ENCODE results near the gene SLC12A2.

DNA sequence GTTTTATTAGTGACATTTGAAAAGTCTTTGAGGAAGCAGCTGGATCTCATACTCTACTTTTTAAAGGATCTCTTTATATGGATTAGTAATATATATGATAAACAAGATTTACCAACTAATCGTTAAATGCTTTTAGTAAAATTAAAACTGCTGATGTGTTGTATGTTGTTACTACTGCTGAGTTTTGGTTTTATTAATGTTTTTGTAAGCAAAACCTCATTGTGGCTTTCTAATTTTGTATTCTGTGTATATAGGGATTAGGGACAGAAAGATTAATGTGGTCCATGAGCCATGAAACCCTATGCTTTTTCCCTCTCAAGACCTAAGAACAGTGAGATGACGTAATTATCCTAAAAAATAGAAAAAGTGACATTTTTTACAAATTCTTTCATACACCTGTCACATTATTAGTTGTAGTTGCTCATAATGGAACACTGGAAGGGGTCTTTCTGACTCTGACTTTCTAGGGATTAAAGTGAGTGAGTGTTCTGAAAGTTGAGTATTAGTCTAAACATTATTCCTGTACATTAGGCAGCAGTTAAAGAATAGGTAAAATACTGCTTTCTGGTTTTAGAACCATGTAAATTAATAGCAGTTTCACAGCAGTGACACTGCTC is 85.9 kb downstream of the SLC12A2 start:
- TF ChIP-seq EZH2 (IDR thresholded peaks at IDR 0.05; ENCODE audit: insufficient read depth, poor library complexity, severe bottlenecking) (no peak), EZH2phosphoT487 (IDR thresholded peaks at IDR 0.05; ENCODE audit: insufficient read depth, low read depth) (no peak)

All from GM23248 (cell line).